DMS79 treated with DMSO at 0.1 percent for 48 hours (cell line): ENCODE measurements around the gene TOP2B.

ENCODE experiments used
- DNase-seq: peaks from one replicate; lab custom pipeline; 2025; lab: John Stamatoyannopoulos, UW

TOP2B gene, protein sequence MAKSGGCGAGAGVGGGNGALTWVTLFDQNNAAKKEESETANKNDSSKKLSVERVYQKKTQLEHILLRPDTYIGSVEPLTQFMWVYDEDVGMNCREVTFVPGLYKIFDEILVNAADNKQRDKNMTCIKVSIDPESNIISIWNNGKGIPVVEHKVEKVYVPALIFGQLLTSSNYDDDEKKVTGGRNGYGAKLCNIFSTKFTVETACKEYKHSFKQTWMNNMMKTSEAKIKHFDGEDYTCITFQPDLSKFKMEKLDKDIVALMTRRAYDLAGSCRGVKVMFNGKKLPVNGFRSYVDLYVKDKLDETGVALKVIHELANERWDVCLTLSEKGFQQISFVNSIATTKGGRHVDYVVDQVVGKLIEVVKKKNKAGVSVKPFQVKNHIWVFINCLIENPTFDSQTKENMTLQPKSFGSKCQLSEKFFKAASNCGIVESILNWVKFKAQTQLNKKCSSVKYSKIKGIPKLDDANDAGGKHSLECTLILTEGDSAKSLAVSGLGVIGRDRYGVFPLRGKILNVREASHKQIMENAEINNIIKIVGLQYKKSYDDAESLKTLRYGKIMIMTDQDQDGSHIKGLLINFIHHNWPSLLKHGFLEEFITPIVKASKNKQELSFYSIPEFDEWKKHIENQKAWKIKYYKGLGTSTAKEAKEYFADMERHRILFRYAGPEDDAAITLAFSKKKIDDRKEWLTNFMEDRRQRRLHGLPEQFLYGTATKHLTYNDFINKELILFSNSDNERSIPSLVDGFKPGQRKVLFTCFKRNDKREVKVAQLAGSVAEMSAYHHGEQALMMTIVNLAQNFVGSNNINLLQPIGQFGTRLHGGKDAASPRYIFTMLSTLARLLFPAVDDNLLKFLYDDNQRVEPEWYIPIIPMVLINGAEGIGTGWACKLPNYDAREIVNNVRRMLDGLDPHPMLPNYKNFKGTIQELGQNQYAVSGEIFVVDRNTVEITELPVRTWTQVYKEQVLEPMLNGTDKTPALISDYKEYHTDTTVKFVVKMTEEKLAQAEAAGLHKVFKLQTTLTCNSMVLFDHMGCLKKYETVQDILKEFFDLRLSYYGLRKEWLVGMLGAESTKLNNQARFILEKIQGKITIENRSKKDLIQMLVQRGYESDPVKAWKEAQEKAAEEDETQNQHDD (N-terminal part only)

DNA sequence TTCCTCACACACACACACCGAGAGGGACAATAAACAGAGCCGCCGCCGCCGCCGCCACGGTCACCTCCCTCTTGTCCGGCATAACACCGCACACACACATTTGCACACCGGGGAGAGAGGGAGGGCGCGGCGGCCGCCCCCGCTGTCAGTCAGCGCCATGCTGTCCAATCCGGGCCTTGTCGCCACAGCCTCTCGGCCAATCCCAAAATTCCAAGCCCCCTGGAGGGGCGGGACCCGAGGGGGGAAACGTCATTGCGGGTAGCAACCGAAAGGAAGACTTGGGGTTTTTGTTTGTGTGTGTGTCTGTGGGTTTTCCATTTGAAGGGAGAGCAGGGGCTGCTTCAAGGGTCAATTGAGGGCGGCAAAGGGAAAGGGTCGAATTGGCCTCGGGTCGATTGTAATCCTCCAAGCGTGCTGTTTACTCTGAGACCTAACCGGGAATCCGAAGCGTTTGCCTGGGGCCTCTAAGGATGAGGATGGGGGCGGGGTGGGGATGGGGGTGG is at the start of gene TOP2B:
TOP2B (minus strand) TSS at position 96 of the 503 bp plus-strand sequence. CDS start 610 bp downstream, outside the sequence.
- DNase-seq, result peak; percentile 76

DNA sequence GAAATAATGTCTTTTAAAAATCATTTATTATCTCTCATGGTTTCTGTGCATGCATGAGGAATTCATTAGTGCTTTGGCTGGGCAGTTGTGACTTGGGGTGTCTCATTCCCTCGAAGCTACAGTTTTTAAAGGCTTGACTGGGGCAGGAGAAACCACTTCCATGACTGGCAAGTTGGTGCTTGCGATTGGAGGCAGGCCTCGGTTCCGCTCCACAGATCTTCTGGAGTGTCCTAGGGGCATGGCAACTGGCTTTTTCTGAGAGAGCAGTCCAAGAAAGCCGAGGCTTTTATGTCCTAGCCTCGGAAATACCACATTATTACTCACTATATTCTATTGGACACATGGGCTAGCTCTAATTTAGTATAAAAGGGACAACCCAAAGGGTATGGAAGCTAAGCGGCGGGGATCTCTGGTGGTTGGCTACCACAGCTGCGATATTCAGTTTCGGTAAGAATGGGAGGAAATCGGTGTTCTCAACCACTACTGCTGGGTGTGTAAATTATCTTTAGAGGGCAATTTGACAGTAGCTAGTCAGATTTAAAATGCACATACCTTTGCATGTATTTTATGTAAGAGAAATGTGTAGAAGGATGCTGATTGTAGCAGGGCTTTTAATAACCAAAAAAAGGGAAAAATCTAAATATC is 48.8 kb upstream of the TOP2B start:
- DNase-seq, result peak; percentile 36

DNA sequence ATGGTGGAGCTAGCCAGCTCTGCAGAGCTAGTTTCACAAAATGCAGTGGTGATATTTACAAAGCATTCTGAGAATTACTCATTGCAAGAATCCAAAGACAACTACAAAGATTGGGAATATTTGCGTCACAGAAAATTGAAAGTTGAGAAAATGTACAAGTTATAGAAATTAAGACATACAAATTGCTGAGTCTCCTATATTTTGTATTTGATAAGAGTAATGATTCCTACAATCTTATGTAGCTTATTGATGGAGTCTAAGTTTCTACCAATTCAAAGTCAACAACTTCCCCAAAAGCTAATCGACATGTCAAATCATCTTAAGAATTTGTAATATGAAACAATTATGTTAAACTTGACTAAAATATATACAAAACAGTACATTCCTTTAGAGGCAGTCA is 46.4 kb upstream of the TOP2B start:
- no peak for DNase-seq

DNA sequence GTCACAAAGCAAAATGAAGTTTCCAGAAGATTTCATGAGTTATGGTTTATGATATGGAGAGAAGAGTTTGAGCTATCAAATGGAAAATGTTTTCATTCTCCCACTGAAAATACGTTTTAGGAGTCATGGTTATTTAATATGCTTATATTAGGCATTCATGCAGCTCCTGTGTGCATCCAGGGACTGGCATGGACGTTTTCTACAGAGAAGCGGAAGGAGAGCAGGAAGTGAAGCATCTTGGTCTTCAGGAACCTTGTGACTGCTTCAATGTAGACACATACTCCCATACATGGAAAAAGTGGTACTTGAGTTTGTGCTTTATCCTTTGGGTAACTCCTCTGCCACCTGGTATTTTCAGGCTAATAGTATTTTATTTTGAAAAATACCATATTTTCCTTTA is 43.3 kb upstream of the TOP2B start:
- DNase-seq, result no peak

DNA sequence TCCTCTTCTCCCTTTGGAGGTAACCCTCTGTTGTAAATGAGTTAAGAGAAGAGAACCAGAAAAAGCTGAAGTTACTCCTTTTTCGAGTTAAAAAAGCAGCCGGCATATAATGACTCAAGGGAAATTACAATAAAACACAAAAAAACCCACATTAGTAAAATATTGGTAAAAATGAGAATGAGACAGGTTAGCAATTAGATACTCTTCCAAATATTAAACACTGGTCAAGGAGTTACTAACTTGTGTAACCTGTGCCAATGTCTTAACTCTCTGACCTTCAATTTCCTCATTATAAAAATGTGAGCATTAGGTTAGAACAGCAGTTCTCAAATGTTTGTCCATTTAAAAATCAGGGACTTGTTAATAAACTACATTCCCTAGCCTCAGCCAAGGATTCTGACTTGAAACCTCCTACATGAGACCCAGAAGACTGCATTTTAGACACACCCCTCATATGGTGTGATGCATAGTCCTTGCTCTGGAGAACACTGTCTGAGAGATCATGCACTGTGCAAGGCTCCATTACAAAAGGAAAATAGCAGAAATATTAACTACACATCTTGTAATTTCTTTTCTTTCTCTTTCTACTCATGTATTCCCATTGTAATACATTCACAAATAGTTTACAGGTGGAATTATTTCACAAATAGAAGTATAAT is 42.7 kb upstream of the TOP2B start:
- DNase-seq, result no peak

DNA sequence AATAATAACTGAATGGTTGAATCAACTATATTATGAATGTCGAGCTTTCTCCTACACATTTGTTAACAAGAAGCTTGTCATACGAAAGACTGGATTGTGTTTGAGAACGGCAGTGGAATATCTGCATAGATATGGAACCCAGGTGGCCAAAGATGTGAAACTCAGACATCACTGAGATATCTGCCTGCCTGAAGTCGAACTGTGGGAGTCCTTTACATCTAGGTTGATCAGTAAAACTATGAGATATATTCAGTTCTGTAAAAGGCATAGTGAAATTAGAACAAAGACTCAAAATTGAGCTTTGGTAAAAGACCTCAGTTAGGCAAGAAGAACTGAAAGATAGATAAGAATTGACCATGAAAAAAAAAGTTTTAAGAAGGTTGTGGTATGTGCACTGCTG is 41.5 kb upstream of the TOP2B start:
- no peak for DNase-seq

DNA sequence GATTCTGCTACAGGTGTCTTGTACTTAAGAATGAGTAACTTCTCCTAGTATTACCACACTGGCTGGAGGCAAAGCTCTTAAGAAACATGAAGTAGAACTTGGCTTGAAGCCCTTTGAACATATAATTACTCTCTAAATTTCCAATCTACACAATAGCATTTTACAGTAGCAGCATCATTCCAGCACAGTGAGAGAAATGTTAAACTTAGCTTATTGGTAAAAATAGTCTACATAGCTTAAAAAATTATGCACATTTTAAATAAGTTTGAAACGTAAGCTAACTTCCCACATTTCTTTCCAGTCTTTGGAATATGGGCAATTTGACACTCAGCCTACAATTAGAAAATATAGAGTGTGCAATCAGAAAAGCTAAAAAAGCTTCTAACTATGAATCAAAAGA is 32.8 kb upstream of the TOP2B start:
- DNase-seq, result no peak

DNA sequence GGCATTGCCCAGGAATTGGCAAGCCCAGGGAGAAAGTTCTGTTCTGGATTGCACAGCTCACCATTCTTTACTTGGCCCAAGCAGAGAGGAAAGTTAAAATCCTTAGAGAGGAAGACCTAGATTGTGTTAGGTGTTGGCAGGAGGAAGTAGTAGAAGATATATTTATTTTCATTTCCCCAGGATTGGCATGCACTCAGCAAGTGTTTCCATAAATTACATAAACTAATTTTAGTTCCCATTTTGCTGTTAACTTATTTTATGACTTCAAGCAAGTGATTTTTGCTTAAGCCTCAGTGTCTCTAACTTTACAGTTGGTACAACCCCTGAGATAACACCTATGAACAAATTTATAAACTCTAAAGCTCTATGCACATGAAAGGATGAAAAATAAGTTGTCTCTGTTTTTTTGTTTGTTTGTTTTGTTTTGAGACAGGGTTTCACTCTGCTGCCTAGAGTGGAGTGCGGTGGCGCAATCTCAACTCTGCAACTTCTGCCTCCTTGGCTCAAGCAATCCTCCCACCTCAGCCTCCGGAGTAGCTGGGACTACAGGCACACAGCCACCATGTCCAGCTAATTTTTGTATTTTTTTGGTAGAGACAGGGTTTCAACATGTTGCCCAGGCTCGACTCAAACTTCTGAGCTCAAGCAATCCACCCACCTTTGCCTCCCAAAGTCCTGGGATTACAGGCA is 31.2 kb upstream of the TOP2B start:
- DNase-seq, result no peak

DNA sequence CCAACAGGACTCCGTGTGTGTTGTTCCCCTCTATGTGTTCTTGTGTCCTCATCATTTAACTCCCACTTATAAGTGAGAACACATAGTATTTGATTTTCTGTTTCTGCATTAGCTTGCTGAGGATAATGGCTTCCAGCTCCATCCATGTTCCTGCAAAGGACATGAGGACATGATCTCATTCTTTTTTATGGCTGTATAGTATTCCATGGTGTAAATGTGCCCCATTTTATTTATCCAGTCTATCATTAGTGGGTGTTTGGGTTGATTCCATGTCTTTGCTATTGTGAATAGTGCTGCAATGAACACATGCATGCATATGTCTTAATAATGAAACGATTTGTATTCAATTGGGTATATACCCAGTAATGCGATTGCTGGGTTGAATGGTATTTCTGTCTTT is 28.5 kb upstream of the TOP2B start:
- no peak for DNase-seq

DNA sequence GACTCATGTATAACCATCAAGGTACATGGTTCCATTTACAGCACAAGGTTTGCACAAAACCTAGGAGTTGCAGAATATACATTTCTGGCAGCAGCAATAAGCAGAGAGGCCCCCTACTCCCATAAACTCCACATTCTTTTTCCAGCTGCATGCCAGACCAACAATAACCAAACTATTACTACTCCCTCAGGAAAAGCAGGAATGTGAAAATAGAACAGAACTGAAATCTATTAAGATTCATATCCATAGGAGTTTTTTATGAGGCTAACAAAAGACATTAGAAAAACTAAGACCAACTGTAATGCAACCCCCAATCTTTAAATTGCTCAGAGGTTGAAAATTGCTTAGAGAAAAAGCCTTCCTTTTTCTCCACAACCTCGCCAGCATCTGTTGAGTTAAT is 27.6 kb upstream of the TOP2B start:
- no peak for DNase-seq

DNA sequence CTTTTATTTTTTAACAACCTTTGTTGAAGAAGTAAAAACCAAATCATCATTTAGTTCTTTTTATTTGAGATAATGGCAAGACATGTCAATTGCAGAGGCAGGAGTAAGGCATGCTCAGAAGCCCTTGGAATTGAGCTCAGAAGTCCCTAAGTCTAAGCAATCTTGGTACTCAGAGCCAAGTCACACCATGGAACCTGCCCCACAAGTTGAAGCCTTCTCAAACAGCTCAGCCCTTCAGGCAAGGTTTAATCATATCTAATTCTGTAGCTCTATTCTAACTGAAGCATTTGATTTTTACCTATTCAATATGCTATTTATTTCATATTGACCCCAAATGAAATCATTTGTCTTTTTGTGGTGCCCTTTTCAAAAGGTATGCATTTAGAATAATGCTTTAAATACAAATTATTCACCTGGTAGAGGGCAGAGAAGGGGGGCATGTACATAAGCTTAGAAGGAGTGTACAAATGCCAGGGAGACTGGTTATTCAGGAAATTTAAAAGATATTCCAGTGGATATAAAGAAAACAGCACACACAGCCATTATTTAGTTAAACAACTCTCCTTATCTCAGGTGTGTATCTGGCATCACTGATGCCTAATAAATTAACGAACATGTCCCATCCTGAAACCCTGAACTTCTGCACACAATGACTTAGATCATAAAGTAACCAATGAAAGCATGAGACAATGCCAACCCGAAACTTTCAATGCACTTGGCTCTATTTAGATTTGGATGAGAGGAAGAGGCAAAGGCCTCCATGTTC is 26.2 kb upstream of the TOP2B start:
- no peak for DNase-seq

DNA sequence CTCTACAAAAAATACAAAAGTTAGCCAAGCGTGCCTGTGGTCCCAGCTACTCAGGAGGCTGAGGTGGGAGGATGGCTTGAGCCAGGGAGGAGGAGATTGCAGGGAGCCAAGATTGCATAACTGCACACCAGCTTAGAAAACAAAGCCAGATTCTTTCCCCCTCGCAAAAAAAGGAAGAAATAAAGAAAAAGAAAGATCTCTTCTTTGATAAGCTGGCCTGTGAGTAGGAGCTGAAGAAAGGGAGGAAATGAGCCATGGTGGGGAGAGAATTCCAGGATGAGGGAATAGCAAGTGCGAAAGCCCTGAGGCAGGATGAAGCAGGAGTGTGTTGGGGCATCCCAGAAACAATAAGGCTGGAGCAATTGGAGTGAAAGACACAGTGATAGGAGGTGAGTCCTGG is 24.5 kb upstream of the TOP2B start:
- no peak for DNase-seq

DNA sequence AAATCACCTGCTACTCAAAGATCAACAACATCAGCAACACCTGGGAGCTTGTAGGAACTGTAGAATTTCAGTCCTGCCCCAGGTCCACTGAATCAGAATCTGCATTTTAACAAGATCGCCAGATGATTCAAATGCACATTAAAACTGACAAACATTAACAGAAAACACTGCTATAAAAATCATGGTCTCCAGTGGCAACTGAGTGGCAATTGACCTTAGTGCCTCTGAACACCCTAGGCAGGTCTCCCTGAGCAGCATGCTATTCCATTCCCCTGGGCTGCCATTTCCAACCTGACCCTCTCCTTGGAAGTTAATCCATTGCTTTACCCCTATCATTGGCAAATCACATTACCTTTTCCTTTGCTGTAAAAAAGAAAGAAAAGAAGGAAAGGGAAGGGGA is 23.0 kb upstream of the TOP2B start:
- DNase-seq, result no peak

DNA sequence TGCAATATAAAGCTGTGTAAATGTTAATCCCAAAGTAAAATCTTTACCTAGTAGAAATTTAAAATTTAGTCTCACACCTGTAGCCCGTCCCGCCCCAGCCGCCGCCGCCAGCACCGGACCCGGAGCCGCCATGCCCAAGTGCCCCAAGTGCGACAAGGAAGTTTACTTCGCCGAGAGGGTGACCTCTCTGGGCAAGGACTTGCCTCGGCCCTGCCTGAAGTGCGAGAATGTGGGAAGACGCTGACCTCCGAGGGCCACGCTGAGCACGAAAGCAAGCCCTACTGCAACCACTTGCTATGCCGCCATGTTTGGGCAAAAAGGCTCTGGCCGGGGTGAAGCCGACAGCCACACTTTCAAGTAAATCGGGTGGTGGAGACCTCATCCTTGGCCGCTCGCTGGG is 22.1 kb upstream of the TOP2B start:
- DNase-seq, result no peak

DNA sequence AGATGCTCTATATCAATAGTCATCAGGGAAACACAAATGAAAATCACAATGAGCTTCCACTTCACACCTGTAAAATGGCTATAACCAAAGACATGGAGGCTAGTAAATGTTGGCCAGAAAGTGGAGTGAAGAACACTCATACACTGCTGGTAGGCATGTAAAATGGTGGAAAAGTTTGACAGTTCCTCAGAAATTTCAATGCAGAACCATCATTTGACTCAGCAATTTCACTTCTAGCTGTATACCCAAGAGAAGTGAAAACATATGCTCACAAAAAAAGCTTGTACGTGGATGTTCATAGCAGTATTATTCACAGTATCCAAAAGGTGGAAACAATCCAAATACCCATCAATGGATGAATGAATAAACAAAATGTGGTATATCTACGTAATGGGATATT is 19.2 kb upstream of the TOP2B start:
- no peak for DNase-seq

DNA sequence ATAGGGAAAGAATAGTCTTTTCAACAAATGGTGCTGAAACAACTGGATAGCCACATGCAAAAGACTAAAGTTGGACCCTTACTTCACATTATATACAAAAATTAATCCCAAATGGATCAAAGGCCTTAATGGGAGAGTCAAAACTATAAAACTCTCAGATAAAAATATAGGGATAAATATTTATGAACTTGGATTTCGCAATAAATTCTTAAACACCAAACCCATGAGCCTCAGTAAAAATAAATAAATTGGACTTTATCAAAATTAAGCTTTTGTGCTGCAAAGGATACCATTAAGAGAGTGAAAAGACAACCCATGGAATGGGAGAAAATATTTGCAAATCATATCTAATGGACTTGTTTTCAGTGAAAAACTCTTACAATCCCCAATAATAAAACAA is 18.7 kb upstream of the TOP2B start:
- no peak for DNase-seq

DNA sequence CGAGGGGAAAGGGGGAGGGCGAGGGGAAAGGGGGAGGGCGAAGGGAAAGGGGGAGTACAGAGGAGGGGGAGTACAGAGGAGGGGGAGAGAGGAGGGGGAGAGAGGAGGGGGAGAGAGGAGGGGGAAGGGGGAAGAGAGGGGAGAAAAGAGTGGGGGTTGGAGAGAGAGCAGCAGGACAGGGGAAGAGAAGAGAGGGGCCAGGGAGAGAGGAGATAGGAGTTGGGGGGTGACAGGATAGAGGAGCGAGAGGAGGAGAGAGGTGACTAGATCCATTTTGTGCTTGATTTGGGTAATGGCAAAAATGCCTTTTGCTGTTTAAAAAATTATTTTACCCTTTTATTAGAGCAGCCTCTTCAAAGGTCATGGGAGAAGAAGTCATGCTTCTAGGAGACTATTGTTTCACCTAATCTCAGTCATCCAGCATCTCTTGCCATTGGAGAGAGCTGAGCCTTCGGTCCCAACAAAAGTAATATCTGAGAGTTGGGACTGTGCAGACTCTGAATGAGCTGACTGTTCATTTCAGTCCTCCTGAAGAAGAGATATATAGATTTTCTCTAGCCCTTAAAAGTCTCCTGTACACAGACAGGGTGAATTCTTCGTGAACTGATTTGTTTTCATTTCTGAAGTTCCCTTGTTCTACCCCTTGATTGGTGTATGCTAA is 15.1 kb upstream of the TOP2B start:
- no peak for DNase-seq

DNA sequence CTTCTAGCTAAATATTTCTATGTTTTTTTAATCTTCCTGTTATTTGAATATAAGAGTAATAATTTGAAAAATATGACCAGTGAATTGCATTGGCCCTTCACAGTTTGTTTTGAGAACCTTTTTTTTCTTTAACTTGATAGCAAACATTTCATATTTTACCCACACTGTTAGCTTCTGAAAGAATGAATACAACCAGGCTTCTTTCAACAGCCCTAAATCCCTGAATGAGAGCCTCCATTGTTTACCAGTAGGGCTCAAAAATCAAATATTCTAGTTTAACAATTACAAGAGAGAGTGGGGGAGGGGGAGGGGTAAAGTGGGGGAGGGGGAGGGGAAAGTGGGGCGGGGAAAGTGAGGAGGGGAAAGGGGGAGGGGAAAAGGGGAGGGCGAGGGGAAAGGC is 14.5 kb upstream of the TOP2B start:
- no peak for DNase-seq

DNA sequence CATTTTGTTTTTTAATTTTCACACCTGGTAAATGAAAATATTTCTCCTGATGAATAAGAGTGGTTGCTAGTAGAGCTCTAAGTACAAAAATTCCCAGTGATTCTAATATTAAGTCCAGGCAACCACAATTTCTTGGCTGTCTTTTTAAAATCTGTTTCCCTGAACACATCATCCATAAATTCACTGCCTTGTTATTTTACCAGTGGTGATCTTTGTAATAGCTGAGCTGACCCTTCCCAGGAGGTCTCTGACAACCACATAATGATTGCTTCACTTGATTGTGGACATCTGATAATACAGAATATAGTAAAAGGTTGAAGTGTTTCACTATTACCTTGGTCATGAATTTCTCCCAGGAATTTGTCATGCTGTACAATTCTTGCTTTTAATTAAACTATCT is 13.9 kb upstream of the TOP2B start:
- no peak for DNase-seq

DNA sequence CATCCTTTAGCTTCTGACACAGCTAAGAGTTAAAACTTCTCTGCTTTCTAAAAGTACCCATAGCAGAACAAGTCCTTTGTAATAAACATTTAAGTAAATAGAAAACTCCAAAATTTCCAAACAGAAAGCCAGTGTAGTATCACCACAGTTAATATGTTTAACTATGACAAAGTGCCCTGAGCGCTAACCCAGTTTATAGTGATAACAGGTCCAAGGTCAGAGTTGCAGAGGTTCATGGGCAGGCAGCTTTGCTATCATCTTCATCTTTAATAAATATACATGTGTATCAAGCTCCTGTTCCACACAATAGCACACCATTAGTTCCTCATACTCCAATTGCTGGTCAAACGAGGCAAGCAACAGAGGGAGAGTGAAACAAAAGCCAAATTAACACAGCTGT is 12.4 kb upstream of the TOP2B start:
- DNase-seq, result no peak
